ENCODE measurements around the gene GOLGA6L7. TPM values are rescaled to one million over a fixed set of nuclear protein-coding genes. Genes with fewer than 3 reads are reported as not detected.

Gene GOLGA6L7
- total RNA-seq: not detected in 2 replicates

GRCh38 chr15:28848521-28848920 is at the start of gene GOLGA6L7:
GOLGA6L7 (minus strand) TSS chr15:28848644; CDS start chr15:28848549, 95 bp downstream.

GRCh38 chr15:28885630-28886430 is 37.4 kb upstream of the GOLGA6L7 start, which contains the start of gene APBA2:
APBA2 (plus strand) TSS chr15:28885974; CDS start chr15:29053885, 167,911 bp downstream.

Other genes starting within 250 kb of the GOLGA6L7 start
- gene GOLGA8M, start 136.2 kb downstream of the GOLGA6L7 start, total RNA-seq: not detected in 2 replicates
- gene APBA2, start 37.3 kb upstream of the GOLGA6L7 start, total RNA-seq: 27.9 and 28.8 TPM in 2 replicates

Data from bronchus fibroblast of lung (primary cell).